ENCODE data around the gene VWF.
"Not testable (repeated sequence)": the region's sequence is repeated elsewhere in the genome, so short reads cannot be mapped to it uniquely, and the experiment has no call there.

Gene VWF

GRCh38 chr12:6034596-6034995 is 89.9 kb downstream of the VWF start:
- no peak for DNase-seq (ENCODE audit: low read depth)
- in situ Hi-C loops (cut with HindIII; ENCODE audit: low sequenced_read_pairs) = no loop called here
- H3K4me3 ChIP-seq (ENCODE audit: low read depth, low read length) = no peak overlapping the region
- TF ChIP-seq CTCF (IDR thresholded peaks at IDR 0.05; ENCODE audit: low read depth, low read length, missing control alignments) = no peak

- TF ChIP-seq CTCF (IDR thresholded peaks at IDR 0.05; ENCODE audit: low read depth, low read length, missing control alignments) = no peak
- no peak overlapping the region for H3K4me3 ChIP-seq (ENCODE audit: low read depth, low read length)
- no peak for DNase-seq (ENCODE audit: low read depth)
- in situ Hi-C loops (cut with HindIII; ENCODE audit: low sequenced_read_pairs) = no loop called here
Measured at GRCh38 chr12:6033546-6033945, 90.9 kb downstream of the VWF start.

GRCh38 chr12:6032726-6033125 is 91.7 kb downstream of the VWF start:
- in situ Hi-C loops (cut with HindIII; ENCODE audit: low sequenced_read_pairs) = no loop called here
- no peak for DNase-seq (ENCODE audit: low read depth)
- no peak overlapping the region for H3K4me3 ChIP-seq (ENCODE audit: low read depth, low read length)
- no peak for TF ChIP-seq CTCF (IDR thresholded peaks at IDR 0.05; ENCODE audit: low read depth, low read length, missing control alignments)

- H3K4me3 ChIP-seq (ENCODE audit: low read depth, low read length) = no peak overlapping the region
- no peak for DNase-seq (ENCODE audit: low read depth)
- TF ChIP-seq CTCF (IDR thresholded peaks at IDR 0.05; ENCODE audit: low read depth, low read length, missing control alignments) = no peak
- in situ Hi-C loops (cut with HindIII; ENCODE audit: low sequenced_read_pairs) = no loop called here
Measured at GRCh38 chr12:6031001-6031400, 93.5 kb downstream of the VWF start.

GRCh38 chr12:6030081-6030480 is 94.4 kb downstream of the VWF start:
- DNase-seq (ENCODE audit: low read depth) = no peak
- TF ChIP-seq CTCF (IDR thresholded peaks at IDR 0.05; ENCODE audit: low read depth, low read length, missing control alignments) = no peak
- H3K4me3 ChIP-seq (ENCODE audit: low read depth, low read length) = no peak overlapping the region
- in situ Hi-C loops (cut with HindIII; ENCODE audit: low sequenced_read_pairs) = no loop called here

DNA sequence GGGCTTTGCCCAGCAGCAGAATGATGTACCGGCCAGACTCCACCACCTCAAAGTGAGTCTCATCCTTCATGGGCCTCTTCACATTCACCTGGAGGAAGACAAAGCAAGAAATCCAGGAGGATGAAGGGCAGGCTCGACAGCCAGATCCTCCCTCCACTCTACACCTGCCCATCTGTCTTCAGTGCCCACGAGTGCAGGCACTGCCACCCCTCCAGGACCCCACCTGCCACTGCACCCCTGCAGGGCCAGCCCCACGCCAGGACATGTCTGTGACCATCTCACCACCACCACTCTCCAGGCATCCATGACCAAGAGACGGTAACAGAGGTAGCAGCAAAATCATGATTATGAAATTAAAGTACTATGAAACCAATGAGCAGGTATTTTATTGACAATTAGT is 95.1 kb downstream of the VWF start:
- TF ChIP-seq CTCF (IDR thresholded peaks at IDR 0.05; ENCODE audit: low read depth, low read length, missing control alignments) = no peak
- in situ Hi-C loops (cut with HindIII; ENCODE audit: low sequenced_read_pairs) = no loop called here
- H3K4me3 ChIP-seq (ENCODE audit: low read depth, low read length) = no peak overlapping the region

GRCh38 chr12:6026998-6027397 is 97.5 kb downstream of the VWF start:
- in situ Hi-C loops (cut with HindIII; ENCODE audit: low sequenced_read_pairs) = no loop called here
- TF ChIP-seq CTCF (IDR thresholded peaks at IDR 0.05; ENCODE audit: low read depth, low read length, missing control alignments) = no peak

More for the DNA sequence above, 95.1 kb downstream of the VWF start:
- DNase-seq (ENCODE audit: low read depth) = no peak

GRCh38 chr12:6025703-6026298 is 98.7 kb downstream of the VWF start:
- DNase-seq (ENCODE audit: low read depth); in situ Hi-C loops (cut with HindIII; ENCODE audit: low sequenced_read_pairs); H3K4me3 ChIP-seq (ENCODE audit: low read depth, low read length): not testable (repeated sequence)

More at GRCh38 chr12:6026998-6027397, 97.5 kb downstream of the VWF start:
- no peak for DNase-seq (ENCODE audit: low read depth)
- H3K4me3 ChIP-seq (ENCODE audit: low read depth, low read length) = no peak overlapping the region

- H3K4me3 ChIP-seq (ENCODE audit: low read depth, low read length); in situ Hi-C loops (cut with HindIII; ENCODE audit: low sequenced_read_pairs); DNase-seq (ENCODE audit: low read depth): not testable (repeated sequence)
Measured at GRCh38 chr12:6024066-6024465, 100.4 kb downstream of the VWF start.

Measured in astrocyte of the cerebellum (primary cell).